ENCODE results near the gene FAM83F.
A peak's percentile ranks its signal among the peaks of the same experiment; 100 is the strongest.

FAM83F gene

GRCh38 chr22:39952347-39952746 is 42.4 kb upstream of the FAM83F start:
- Histone ChIP-seq H3K4me3 (replicated peaks; ENCODE audit: low read depth, low read length) (no peak overlapping the region), H3K27me3 (replicated peaks; ENCODE audit: control insufficient read depth, insufficient read depth, low read length) (no peaks in the 10 kb centered on the region), H3K36me3 (ENCODE audit: control insufficient read depth, insufficient read depth, low read length) (no peaks in the 10 kb centered on the region)
- no peak for TF ChIP-seq CTCF (IDR thresholded peaks at IDR 0.05; ENCODE audit: insufficient read depth, low read length, poor library complexity, severe bottlenecking)
- no peak for DNase-seq (ENCODE audit: extremely low read depth, insufficient read length)

GRCh38 chr22:39953101-39953500 is 41.7 kb upstream of the FAM83F start:
- Histone ChIP-seq H3K36me3 (ENCODE audit: control insufficient read depth, insufficient read depth, low read length) (0 out of 2 replicates have a peak, but pooled peaks cover 1% of the 10 kb centered on the region), H3K4me3 (replicated peaks; ENCODE audit: low read depth, low read length) (no peak overlapping the region), H3K27me3 (replicated peaks; ENCODE audit: control insufficient read depth, insufficient read depth, low read length) (no peaks in the 10 kb centered on the region)
- DNase-seq (ENCODE audit: extremely low read depth, insufficient read length), result no peak
- no peak for TF ChIP-seq CTCF (IDR thresholded peaks at IDR 0.05; ENCODE audit: insufficient read depth, low read length, poor library complexity, severe bottlenecking)

GRCh38 chr22:39954584-39955055 is 40.1 kb upstream of the FAM83F start:
- Histone ChIP-seq H3K4me3 (replicated peaks; ENCODE audit: low read depth, low read length) (no peak overlapping the region), H3K27me3 (replicated peaks; ENCODE audit: control insufficient read depth, insufficient read depth, low read length) (no peaks in the 10 kb centered on the region), H3K36me3 (ENCODE audit: control insufficient read depth, insufficient read depth, low read length) (peaks cover 1% of the 10 kb centered on the region; the same call in 1 of the 2 replicates)
- TF ChIP-seq CTCF (IDR thresholded peaks at IDR 0.05; ENCODE audit: insufficient read depth, low read length, poor library complexity, severe bottlenecking), result no peak
- peak; percentile 47 for DNase-seq (ENCODE audit: extremely low read depth, insufficient read length)

- DNase-seq (ENCODE audit: extremely low read depth, insufficient read length), result no peak
- Histone ChIP-seq H3K27me3 (replicated peaks; ENCODE audit: control insufficient read depth, insufficient read depth, low read length) (no peaks in the 10 kb centered on the region), H3K4me3 (replicated peaks; ENCODE audit: low read depth, low read length) (no peak overlapping the region), H3K36me3 (ENCODE audit: control insufficient read depth, insufficient read depth, low read length) (peaks cover 1% of the 10 kb centered on the region; the same call in 1 of the 2 replicates)
- TF ChIP-seq CTCF (IDR thresholded peaks at IDR 0.05; ENCODE audit: insufficient read depth, low read length, poor library complexity, severe bottlenecking), result no peak
Observed at GRCh38 chr22:39955675-39956074, 39.1 kb upstream of the FAM83F start.

- peak; percentile 59 for DNase-seq (ENCODE audit: extremely low read depth, insufficient read length)
- Histone ChIP-seq H3K27me3 (replicated peaks; ENCODE audit: control insufficient read depth, insufficient read depth, low read length) (no peaks in the 10 kb centered on the region), H3K36me3 (ENCODE audit: control insufficient read depth, insufficient read depth, low read length) (peaks cover 1% of the 10 kb centered on the region; the same call in 1 of the 2 replicates), H3K4me3 (replicated peaks; ENCODE audit: low read depth, low read length) (no peak overlapping the region)
- no peak for TF ChIP-seq CTCF (IDR thresholded peaks at IDR 0.05; ENCODE audit: insufficient read depth, low read length, poor library complexity, severe bottlenecking)
Observed at GRCh38 chr22:39956932-39957664, 37.7 kb upstream of the FAM83F start.
